GM12878 (cell line): Measurements from ENCODE around the gene PRM2. TPM values are rescaled to one million over a fixed set of nuclear protein-coding genes. Genes with fewer than 3 reads are reported as not detected.

Experiments
- BHLHE40 ChIP-seq, 2 experiments: fragments of 450-650 bp in 1 of 2; IDR thresholded peaks; 2 replicates each; pipeline ENCODE4 v1.6.1; 2011 to 2017; ENCODE audit warnings: low read depth in 2 of 2, borderline replicate concordance in 1 of 2, improper control_type of control experiment in 1 of 2, low read length in 1 of 2, mild to moderate bottlenecking in 1 of 2
- CUX1 ChIP-seq: IDR thresholded peaks from 2 replicates; pipeline ENCODE4 v1.6.1; 2012; ENCODE audit warnings: improper control_type of control experiment, low read depth, low read length; ENCODE audit not compliant: insufficient replicate concordance
- E4F1 ChIP-seq: fragments of 450-650 bp; IDR thresholded peaks from 2 replicates; pipeline ENCODE4 v1.6.1; 2018; ENCODE audit warnings: borderline replicate concordance, mild to moderate bottlenecking; ENCODE audit not compliant: partially characterized antibody
- GATAD2B ChIP-seq: fragments of 450-650 bp; conservative IDR thresholded peaks from 2 replicates; pipeline ENCODE4 v1.6.1; 2017; ENCODE audit warnings: low read depth, mild to moderate bottlenecking, moderate library complexity
- MTA2 ChIP-seq: fragments of 450-650 bp; IDR thresholded peaks from 2 replicates; pipeline ENCODE4 v1.6.1; 2016; ENCODE audit warnings: low read depth, mild to moderate bottlenecking, moderate library complexity
- NBN ChIP-seq: fragments of 450-650 bp; IDR thresholded peaks from 2 replicates; pipeline ENCODE4 v1.6.1; 2016
- NFYB ChIP-seq: IDR thresholded peaks from 2 replicates; pipeline ENCODE4 v1.6.1; 2011; ENCODE audit warnings: low read depth, mild to moderate bottlenecking, low read length, improper control_type of control experiment, moderate library complexity; ENCODE audit not compliant: insufficient read depth
- NR2F1 ChIP-seq: fragments of 450-650 bp; conservative IDR thresholded peaks from 2 replicates; pipeline ENCODE4 v1.6.1; 2017; ENCODE audit warnings: mild to moderate bottlenecking
- NRF1 ChIP-seq: conservative IDR thresholded peaks from 2 replicates; pipeline ENCODE4 v1.6.1; 2011; ENCODE audit warnings: mild to moderate bottlenecking, low read depth, low read length, improper control_type of control experiment
- RAD21 ChIP-seq: IDR thresholded peaks from 2 replicates; pipeline ENCODE4 v1.6.1; 2011; ENCODE audit warnings: mild to moderate bottlenecking, low read depth, low read length, moderate library complexity; ENCODE audit not compliant: insufficient read depth
- RBBP5 ChIP-seq: fragments of 200-600 bp; sonication (generic); conservative IDR thresholded peaks from 2 replicates; pipeline ENCODE4 v1.6.1; 2016
- STAT3 ChIP-seq: IDR thresholded peaks from 2 replicates; pipeline ENCODE4 v1.6.1; 2011; ENCODE audit warnings: low read depth, low read length, improper control_type of control experiment
- TARDBP ChIP-seq: IDR thresholded peaks from 2 replicates; pipeline ENCODE4 v1.6.1; 2016; ENCODE audit warnings: borderline replicate concordance
- YY1 ChIP-seq: IDR thresholded peaks from 2 replicates; pipeline ENCODE4 v1.6.1; 2011; ENCODE audit warnings: low read depth, mild to moderate bottlenecking, low read length
- ZBTB33 ChIP-seq: fragments of 450-650 bp; IDR thresholded peaks from 2 replicates; pipeline ENCODE4 v1.6.1; 2017; ENCODE audit warnings: mild to moderate bottlenecking
- ZSCAN29 ChIP-seq: fragments of 450-650 bp; IDR thresholded peaks from 2 replicates; pipeline ENCODE4 v1.6.1; 2017; ENCODE audit warnings: mild to moderate bottlenecking, moderate library complexity
- polyA plus RNA-seq, 11 experiments: library from polyadenylated mRNA; depleted of rRNA in 4 of 11; unstranded in 6 of 11; stranded (reverse) in 5 of 11; fragments of >200 nt; fragmentation: Nextera tagmentation in 4 of 11; fragmentation: Illumina TruSeq in 1 of 11; extraction: Ambion mirVana in 4 of 11; extraction: Trizol in 1 of 11; gene quantifications; 1 replicate in 1 of 11; 2 replicates in 10 of 11; pipeline versions ENCODE4 v1.2.1 to v1.2.3, GENCODE V29; 2011 to 2016; ENCODE audit warnings: inconsistent platforms in 2 of 11, missing spikeins in 2 of 11, low read depth in 1 of 11
- total RNA-seq, 4 experiments: library from RNA; depleted of rRNA in 3 of 4; stranded (reverse); fragments of >200 nt in 3 of 4; fragmentation: Illumina TruSeq in 1 of 4; extraction: Trizol in 1 of 4; gene quantifications; 2 replicates each; pipeline versions ENCODE4 v1.2.1 to v1.2.3, GENCODE V29; 2013 to 2021
- TF ChIP-seq, protein P1 (sequence below), 3 experiments: IDR thresholded peaks in 2 of 3; conservative IDR thresholded peaks in 1 of 3; 2 replicates each; pipeline ENCODE4 v1.5.1; 2011; ENCODE audit warnings: low read depth in 3 of 3, low read length in 3 of 3, mild to moderate bottlenecking in 3 of 3, control low read depth in 2 of 3, moderate library complexity in 2 of 3, inconsistent platforms in 1 of 3, mixed read lengths in 1 of 3; ENCODE audit not compliant: control insufficient read depth in 2 of 3, insufficient read depth in 1 of 3; ENCODE audit errors: extremely low read depth in 1 of 3

PRM2 gene
- total and polyA plus RNA-seq, 10 of the 15 experiments (the other 5 are each of a cell fraction or from before 2014, with no cell fraction given), result not detected

GRCh38 chr16:11254913-11255736 lies 21.2 kb downstream of the PRM2 start (continued):
- TF ChIP-seq CUX1 (no peak), NBN (no peak), ZSCAN29 (no peak), NFYB (no peak), GATAD2B (peak; percentile 43; the same call in 1 of the 2 replicates), MTA2 (no peak), TARDBP (no peak), YY1 (peak; percentile 49; the same call in 1 of the 2 replicates), NR2F1 (no peak), STAT3 (no peak), NRF1 (no peak), ZBTB33 (no peak), BHLHE40 (IDR thresholded peaks at IDR 0.05; ENCODE audit: borderline replicate concordance in 1 of 2, low read depth in 2 of 2, low read length in 1 of 2) (peak; percentile 47 to 90; a peak in 3 of 4 replicates), RBBP5 (no peak), E4F1 (no peak), RAD21 (no peak; the same call in 1 of the 2 replicates)
- TF ChIP-seq, protein P1, sequence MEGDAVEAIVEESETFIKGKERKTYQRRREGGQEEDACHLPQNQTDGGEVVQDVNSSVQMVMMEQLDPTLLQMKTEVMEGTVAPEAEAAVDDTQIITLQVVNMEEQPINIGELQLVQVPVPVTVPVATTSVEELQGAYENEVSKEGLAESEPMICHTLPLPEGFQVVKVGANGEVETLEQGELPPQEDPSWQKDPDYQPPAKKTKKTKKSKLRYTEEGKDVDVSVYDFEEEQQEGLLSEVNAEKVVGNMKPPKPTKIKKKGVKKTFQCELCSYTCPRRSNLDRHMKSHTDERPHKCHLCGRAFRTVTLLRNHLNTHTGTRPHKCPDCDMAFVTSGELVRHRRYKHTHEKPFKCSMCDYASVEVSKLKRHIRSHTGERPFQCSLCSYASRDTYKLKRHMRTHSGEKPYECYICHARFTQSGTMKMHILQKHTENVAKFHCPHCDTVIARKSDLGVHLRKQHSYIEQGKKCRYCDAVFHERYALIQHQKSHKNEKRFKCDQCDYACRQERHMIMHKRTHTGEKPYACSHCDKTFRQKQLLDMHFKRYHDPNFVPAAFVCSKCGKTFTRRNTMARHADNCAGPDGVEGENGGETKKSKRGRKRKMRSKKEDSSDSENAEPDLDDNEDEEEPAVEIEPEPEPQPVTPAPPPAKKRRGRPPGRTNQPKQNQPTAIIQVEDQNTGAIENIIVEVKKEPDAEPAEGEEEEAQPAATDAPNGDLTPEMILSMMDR (IDR thresholded peaks at IDR 0.05 in 2 of 3, conservative IDR thresholded peaks at IDR 0.05 in 1 of 3; ENCODE audit: control insufficient read depth in 2 of 3, extremely low read depth in 1 of 3, insufficient read depth in 1 of 3, low read depth in 3 of 3, low read length in 3 of 3), result peak in 2 of 3 experiments; percentile 23 to 42; a peak in 2 of 6 replicates
